GM18505 (cell line): ENCODE data around the gene CGNL1.

Experiments used
- ATAC-seq: cut with Tn5 transposase; IDR thresholded peaks from one replicate; pipeline ENCODE4 v1.9.1; 2021; ENCODE audit not compliant: unreplicated experiment
- POLR2A ChIP-seq: IDR thresholded peaks from 4 replicates; pipeline ENCODE4 v1.6.1; 2011; ENCODE audit warnings: borderline replicate concordance; ENCODE audit not compliant: insufficient read depth, insufficient read length; ENCODE audit errors: extremely low read depth

Gene CGNL1

GRCh38 chr15:57563416-57563815, 187.1 kb downstream of the CGNL1 start:
- no peak for ATAC-seq
- TF ChIP-seq POLR2A, result no peak

GRCh38 chr15:57565311-57565710, 189.0 kb downstream of the CGNL1 start:
- no peak for ATAC-seq
- no peak for TF ChIP-seq POLR2A

DNA sequence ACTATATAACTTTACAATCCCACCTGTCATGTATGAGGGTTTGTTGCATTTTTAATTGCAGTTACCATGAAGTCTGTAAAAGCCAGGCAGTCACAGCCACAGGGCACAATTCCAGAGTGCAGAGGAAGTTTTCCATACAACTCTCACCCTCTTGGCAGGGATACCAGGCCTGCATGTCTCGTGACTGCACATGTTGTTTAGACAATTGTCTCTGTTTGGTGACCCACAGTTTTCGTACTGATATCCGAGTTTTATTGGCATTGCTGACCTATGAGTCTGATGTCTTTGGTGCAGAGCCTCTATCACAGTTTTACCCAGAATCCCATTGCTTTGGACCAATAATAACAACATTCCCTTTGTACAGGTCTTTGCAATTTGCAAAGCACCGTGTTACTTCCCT, 190.5 kb downstream of the CGNL1 start:
- TF ChIP-seq POLR2A, result no peak
- no peak for ATAC-seq

GRCh38 chr15:57567891-57568290, 191.6 kb downstream of the CGNL1 start:
- ATAC-seq, result no peak
- TF ChIP-seq POLR2A, result no peak

DNA sequence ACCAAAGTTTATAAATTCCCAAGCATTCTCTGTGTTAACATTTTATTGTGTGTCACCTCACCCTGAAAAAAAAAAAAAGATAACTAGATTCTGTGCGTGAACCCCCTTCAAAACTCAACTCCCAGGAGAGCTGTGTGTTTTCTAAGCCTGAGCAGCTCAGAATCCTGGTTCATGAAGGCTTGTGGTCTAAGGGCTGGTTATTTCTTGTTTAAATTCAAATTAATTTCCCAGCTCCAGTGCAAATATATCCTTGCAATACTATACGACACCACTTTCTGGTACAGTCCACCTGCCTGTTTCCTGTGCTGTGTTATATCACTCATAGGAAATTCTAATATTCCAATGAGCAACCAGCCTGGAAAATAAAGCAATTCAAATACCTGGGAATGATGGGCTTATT, 192.0 kb downstream of the CGNL1 start:
- ATAC-seq, result no peak
- TF ChIP-seq POLR2A, result no peak

DNA sequence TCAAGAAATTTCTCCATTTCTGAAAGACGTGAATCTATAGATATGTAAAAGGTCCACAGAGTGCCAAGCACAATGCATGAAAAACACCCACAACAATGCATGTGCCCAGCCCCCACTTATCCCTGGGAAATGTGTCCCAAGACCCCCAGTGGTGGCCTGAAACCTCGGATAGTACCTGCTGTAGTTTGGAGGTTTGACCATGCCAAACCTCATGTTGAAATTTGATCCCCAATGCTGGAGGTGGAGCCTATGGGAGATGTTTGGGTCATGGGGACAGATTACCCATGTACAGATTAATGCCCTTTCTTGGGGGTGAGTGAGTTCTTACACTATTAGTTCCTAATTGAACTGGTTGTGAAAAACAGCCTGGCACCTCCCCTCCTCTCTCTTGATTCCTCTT, 194.0 kb downstream of the CGNL1 start:
- ATAC-seq, result no peak
- TF ChIP-seq POLR2A, result no peak

- TF ChIP-seq POLR2A, result no peak
- ATAC-seq, result no peak
These were observed 194.7 kb downstream of the CGNL1 start for GRCh38 chr15:57570994-57571393.

DNA sequence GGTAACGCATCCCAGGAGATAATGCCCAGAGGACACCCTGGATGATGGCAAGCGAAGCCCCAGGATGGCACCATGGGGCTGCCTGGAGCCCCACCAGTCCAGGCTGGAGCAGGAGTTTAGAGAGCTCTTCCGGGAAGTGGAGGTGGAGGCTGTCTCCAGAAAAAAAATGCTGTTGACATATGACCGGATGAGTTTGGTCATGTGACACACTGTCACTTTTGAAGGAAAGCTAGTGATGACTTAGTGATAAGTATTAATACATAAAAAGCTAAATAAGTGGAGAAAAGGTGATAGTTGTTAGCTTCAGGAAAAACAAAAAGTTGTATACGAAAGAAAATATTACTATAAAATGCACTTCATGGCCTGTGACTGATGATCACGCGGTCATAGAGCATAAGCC, 195.4 kb downstream of the CGNL1 start:
- ATAC-seq, result no peak
- TF ChIP-seq POLR2A, result no peak

- ATAC-seq, result no peak
- no peak for TF ChIP-seq POLR2A
These were observed 196.2 kb downstream of the CGNL1 start for GRCh38 chr15:57572468-57572867.

DNA sequence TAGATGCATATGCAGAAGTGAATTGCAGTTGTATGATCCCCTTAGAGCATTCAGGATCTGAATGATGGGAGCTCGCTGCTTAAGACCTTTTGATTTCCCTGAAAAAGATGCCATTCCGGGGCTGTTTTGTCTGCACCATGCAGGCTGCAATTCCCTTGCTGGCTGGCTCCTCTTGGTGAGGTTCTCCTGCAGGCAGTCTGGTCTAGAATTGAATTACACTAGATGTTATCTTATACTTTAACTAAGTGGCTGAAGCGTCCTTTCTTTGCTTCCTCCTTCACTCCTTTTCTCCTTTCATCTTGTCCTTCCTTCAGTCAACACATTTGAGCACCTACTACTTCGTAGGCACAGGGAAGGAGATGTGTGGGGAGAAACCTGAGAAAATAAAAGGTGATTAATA, 196.8 kb downstream of the CGNL1 start:
- no peak for TF ChIP-seq POLR2A

GRCh38 chr15:57575363-57575762, 199.1 kb downstream of the CGNL1 start:
- no peak for TF ChIP-seq POLR2A
- no peak for ATAC-seq

More for the DNA sequence above, 196.8 kb downstream of the CGNL1 start:
- ATAC-seq, result no peak

- ATAC-seq, result no peak
- TF ChIP-seq POLR2A, result no peak
These were observed 202.1 kb downstream of the CGNL1 start for GRCh38 chr15:57578288-57578900.

- no peak for ATAC-seq
- TF ChIP-seq POLR2A, result no peak
These were observed 204.1 kb downstream of the CGNL1 start for GRCh38 chr15:57580428-57580827.

- no peak for TF ChIP-seq POLR2A
- ATAC-seq, result no peak
These were observed 204.6 kb downstream of the CGNL1 start for GRCh38 chr15:57580866-57581265.

GRCh38 chr15:57582090-57582489, 205.8 kb downstream of the CGNL1 start:
- TF ChIP-seq POLR2A, result no peak
- ATAC-seq, result no peak
